ENCODE results near the gene DENND1C. TPM values are rescaled to one million over a fixed set of nuclear protein-coding genes. Genes with fewer than 3 reads are reported as not detected.
A peak's percentile ranks its signal among the peaks of the same experiment; 100 is the strongest.

Gene DENND1C, protein sequence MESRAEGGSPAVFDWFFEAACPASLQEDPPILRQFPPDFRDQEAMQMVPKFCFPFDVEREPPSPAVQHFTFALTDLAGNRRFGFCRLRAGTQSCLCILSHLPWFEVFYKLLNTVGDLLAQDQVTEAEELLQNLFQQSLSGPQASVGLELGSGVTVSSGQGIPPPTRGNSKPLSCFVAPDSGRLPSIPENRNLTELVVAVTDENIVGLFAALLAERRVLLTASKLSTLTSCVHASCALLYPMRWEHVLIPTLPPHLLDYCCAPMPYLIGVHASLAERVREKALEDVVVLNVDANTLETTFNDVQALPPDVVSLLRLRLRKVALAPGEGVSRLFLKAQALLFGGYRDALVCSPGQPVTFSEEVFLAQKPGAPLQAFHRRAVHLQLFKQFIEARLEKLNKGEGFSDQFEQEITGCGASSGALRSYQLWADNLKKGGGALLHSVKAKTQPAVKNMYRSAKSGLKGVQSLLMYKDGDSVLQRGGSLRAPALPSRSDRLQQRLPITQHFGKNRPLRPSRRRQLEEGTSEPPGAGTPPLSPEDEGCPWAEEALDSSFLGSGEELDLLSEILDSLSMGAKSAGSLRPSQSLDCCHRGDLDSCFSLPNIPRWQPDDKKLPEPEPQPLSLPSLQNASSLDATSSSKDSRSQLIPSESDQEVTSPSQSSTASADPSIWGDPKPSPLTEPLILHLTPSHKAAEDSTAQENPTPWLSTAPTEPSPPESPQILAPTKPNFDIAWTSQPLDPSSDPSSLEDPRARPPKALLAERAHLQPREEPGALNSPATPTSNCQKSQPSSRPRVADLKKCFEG
- polyA plus RNA-seq = 80.7 TPM

DNA sequence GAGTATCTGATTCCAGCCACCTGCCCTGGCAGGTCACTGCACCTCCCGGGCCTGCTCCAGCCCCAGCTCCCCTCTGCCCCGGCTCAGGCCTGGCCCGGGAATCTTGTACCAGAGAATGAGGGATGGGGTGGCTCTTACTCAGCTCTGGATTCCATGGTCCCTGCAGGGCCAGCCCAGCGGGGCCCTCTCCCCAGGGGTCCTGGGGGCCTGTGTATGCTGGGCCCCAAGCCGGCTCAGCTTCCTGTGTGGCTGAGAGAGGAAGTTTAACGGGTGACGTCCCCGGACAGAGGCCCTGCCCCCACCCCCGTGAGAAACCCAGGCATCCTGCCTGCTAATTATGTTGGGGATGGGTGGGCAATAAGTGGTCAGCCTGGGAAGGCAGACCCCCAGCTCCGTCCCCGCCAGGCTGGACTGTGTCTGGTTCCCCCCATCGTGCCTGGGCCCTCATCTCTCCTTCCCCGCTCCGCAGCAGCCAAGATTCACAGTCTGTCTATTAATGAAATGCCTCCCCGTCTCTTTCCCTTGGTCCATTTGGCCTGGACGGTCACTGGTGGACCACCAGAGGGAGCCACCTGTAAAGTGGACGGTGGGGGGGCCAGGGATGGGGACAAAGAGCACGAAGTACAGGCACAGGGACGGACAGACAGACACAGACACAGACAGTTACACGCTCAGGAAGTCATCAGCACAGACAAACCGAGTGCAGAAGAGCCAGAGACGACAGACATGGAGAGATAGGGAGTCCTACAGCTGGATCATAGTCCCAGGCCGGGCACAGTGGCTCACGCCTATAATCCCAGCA, at the start of gene DENND1C:
TSS of gene DENND1C (minus strand) at position 247 of the 802 bp plus-strand sequence. CDS start at position 155, 92 bp downstream.
- Mint-ChIP-seq H3K27me3 (no peaks in the 10 kb centered on the region), H3K27ac (peak within 1 kb of the TSS; percentile 84 to 97 (median 97)), H3K9me3 (no peaks in the 10 kb centered on the region), H3K4me1 (peaks cover 18 to 19% (median 18%) of the 10 kb centered on the region in 3 donors), H3K4me3 (peak within 1 kb of the TSS; percentile 83 to 98 (median 96)), H3K36me3 (no peaks in the 10 kb centered on the region)

DNA sequence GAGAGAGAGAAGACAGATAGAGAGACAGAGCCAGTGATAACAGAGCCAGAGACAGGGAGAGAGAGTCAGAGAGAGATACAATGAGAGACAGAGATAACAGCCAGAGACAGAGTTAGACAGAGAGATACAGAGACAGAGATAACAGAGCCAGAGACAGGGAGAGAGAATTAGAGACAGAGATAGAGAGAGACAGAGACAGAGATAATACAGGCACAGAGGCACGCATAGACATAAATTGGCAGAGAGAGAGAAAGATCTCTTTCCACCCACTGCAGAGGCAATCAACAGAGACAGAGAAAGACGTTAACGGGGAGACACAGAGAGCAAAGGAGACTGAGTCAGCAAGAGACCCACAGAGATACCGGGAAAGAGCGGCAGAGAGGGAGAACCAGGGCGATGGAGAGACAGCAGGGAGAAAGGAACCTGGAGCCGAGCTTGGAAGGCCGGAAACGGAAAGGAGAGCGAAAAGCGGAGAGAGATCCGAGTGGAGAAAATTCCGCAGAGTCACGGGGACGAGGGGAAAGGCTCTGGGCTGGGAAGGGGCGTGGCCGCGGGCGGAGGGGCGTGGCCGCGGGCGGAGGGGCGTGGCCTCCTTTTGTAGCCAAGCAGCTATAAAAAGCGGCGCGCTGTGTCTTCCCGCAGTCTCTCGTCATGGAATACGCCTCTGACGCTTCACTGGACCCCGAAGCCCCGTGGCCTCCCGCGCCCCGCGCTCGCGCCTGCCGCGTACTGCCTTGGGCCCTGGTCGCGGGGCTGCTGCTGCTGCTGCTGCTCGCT, 49.0 kb upstream of the DENND1C start, which contains the start of gene TNFSF9:
TSS of gene TNFSF9 (plus strand) at position 641 of the 777 bp plus-strand sequence. CDS start at position 652, 11 bp downstream.
- Mint-ChIP-seq H3K4me3 (peak within 1 kb of the TSS; percentile 77 to 97 (median 90)), H3K27ac (peak within 1 kb of the TSS; percentile 83 to 94 (median 93)), H3K4me1 (peaks cover 33 to 44% (median 43%) of the 10 kb centered on the region in 3 donors), H3K27me3 (peaks cover 19% of the 10 kb centered on the region), H3K36me3 (no peaks in the 10 kb centered on the region), H3K9me3 (peaks cover 0 to 1% (median 0%) of the 10 kb centered on the region in 3 donors)

DNA sequence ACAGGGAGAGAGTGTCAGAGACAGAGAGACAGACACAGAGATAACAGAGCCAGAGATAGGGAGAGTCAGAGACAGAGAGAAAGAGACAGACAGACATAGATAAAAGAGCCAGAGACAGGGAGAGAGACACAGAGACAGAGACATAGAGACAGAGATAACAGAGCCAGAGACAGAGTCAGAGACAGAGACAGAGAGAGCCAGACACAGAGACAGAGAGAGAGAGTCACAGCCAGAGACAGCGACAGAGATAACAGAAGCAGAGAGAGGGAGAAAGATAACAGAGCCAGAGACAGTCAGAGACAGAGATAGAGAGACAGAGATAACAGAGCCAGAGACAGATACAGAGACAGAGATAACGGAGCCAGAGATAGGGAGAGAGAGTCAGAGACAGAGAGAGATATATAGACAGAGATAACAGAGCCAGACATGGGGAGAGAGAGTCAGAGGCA, 48.4 kb upstream of the DENND1C start:
- Mint-ChIP-seq H3K27ac (peak overlapping the region; percentile 52 to 94 (median 53)), H3K4me1 (peaks cover 33 to 41% (median 39%) of the 10 kb centered on the region in 3 donors), H3K9me3 (peaks cover 0 to 1% (median 0%) of the 10 kb centered on the region in 3 donors), H3K27me3 (peaks cover 19% of the 10 kb centered on the region), H3K36me3 (no peaks in the 10 kb centered on the region), H3K4me3 (peak overlapping the region; percentile 77 to 97 (median 89))

DNA sequence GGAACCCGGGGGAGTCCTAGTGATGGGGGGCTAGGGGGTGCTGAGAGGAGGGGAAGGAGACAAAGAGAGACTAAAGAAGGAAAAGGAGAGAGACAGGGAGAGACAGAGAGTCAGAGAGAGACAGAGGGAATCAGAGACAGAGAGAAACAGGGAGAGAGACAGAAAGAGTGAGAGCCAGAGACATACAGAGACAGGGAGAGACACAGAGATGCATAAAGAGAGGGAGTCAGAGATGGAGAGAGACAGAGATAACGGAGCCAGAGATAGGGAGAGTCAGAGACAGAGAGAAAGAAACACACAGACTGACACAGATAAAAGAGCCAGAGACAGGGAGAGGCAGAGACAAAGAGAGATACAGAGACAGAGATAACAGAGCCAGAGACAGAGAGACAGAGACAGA, 47.8 kb upstream of the DENND1C start:
- Mint-ChIP-seq H3K27me3 (peaks cover 19% of the 10 kb centered on the region), H3K9me3 (peaks cover 0 to under 1% (median 0%) of the 10 kb centered on the region in 3 donors), H3K4me3 (peak overlapping the region in 3 of 4 donors; percentile 70 to 92 (median 77)), H3K36me3 (no peaks in the 10 kb centered on the region), H3K4me1 (peaks cover 33 to 41% (median 38%) of the 10 kb centered on the region in 3 donors), H3K27ac (peak overlapping the region in 2 of 3 donors; percentile 91 to 94)

DNA sequence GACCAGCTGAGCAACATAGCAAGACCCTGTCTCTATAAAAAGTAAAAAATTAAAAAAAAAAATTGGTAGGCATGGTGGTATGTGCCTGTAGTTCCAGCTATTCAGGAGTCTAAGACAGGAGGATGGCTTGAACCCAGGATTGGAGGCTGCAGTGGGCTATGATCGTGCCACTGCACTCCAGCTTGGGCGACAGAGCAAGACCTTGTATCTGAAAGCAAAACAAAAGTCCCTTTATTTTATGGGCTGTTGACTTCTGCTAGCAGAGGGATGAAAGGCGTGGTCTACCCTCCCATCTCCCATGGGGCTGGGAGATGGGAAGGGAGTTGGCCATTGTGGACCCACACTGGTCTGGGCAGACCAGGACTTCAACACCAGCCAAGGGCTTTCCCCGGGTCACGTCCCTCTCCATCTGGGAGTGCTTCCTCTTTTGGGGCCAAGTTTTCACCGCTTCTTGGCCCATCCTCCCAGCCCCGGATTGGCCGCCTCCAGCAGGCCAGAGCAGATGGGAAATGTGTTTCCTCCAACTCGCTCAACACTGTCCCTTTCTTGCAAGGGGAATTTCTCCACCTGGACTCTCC, 47.0 kb upstream of the DENND1C start:
- Mint-ChIP-seq H3K4me3 (peak overlapping the region; percentile 4 to 80 (median 67)), H3K27me3 (peaks cover 19% of the 10 kb centered on the region), H3K9me3 (no peaks in the 10 kb centered on the region), H3K36me3 (no peaks in the 10 kb centered on the region), H3K4me1 (peaks cover 33 to 42% (median 38%) of the 10 kb centered on the region in 3 donors), H3K27ac (peak overlapping the region; percentile 91 to 95 (median 94))

DNA sequence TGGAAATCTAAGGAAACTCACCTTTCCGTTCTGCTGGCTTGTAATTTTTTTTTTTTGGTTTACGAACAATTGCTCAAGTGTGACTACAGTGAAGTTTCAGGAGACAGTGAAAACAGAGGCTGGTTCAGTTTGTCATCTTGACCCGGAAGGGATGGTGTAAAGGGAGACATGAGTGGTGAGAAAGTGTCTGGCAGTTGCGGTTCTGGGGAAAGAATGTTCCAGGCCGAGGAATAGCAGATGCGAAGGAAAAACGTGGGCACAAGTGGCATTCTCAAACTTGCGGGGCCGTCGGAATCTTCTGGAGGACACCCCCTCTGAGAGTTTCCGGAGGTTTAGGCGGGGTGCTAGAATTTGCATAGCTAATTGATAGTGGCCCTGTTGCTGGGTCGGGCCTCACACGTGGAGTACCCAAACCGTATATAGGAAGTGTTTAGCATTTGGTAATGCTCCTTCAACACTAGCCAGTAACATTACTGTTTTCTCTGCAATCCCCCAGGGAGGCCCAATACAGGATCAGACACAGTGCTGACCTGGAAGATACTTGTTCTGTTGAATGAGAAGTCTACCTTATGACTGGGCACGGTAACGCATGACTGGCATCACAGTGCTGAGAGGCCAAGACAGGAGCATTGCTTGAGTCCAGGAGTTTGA, 46.4 kb upstream of the DENND1C start:
- H3K36me3 Mint-ChIP-seq = no peaks in the 10 kb centered on the region
- H3K27ac Mint-ChIP-seq = peak overlapping the region; percentile 91 to 95 (median 94)
- H3K9me3 Mint-ChIP-seq = no peaks in the 10 kb centered on the region
- H3K27me3 Mint-ChIP-seq = peaks cover 19% of the 10 kb centered on the region
- H3K4me1 Mint-ChIP-seq = peaks cover 33 to 42% (median 38%) of the 10 kb centered on the region in 3 donors
- peak overlapping the region; percentile 64 to 80 (median 70) for H3K4me3 Mint-ChIP-seq

DNA sequence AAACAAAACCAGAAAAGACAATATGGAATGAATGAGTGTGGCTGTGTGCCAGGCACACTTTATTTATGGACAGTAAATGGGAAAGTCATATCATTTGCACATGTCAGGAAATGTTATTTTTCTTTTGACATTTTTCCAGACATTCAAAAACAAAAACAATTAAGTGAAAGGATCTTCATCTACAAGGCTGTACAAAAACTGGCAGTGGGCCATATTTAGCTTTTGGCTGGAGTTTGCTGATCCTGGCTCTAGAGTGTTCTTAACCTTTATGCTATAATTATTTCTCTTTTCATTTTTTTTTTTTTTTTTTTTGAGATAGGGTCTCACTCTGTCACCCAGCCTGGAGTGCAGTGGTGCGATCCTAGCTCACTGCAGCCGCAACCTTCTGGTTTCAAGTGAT, 42.7 kb upstream of the DENND1C start:
- H3K4me3 Mint-ChIP-seq = no peak overlapping the region
- no peaks in the 10 kb centered on the region for H3K36me3 Mint-ChIP-seq
- peaks cover 2% of the 10 kb centered on the region for H3K27me3 Mint-ChIP-seq
- H3K27ac Mint-ChIP-seq = no peak overlapping the region
- H3K9me3 Mint-ChIP-seq = no peaks in the 10 kb centered on the region
- H3K4me1 Mint-ChIP-seq = peaks cover 20 to 39% (median 28%) of the 10 kb centered on the region in 3 donors

DNA sequence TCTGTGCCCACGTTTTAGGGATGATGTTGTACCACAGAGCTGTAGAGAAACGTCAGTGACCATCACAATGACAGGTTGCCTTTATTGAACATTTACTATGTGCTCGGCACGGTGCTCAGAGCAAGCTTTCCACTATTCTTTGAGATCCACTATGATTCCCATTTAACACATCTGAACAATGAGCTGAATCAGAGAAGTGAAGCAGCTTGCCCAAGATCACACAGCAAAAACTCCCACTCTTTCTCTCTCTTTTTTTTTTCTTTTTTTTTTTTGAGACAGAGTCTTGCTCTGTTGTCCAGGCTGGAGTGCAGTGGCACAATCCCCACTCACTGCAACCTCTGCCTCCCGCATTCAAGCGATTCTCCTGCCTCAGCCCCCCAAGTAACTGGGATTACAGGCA, 41.1 kb upstream of the DENND1C start:
- Mint-ChIP-seq H3K27ac (peak overlapping the region; percentile 68 to 98 (median 94)), H3K9me3 (no peaks in the 10 kb centered on the region), H3K36me3 (no peaks in the 10 kb centered on the region), H3K4me1 (peaks cover 25 to 35% (median 28%) of the 10 kb centered on the region in 3 donors), H3K27me3 (peaks cover 2% of the 10 kb centered on the region), H3K4me3 (peak overlapping the region; percentile 53 to 78 (median 64))

DNA sequence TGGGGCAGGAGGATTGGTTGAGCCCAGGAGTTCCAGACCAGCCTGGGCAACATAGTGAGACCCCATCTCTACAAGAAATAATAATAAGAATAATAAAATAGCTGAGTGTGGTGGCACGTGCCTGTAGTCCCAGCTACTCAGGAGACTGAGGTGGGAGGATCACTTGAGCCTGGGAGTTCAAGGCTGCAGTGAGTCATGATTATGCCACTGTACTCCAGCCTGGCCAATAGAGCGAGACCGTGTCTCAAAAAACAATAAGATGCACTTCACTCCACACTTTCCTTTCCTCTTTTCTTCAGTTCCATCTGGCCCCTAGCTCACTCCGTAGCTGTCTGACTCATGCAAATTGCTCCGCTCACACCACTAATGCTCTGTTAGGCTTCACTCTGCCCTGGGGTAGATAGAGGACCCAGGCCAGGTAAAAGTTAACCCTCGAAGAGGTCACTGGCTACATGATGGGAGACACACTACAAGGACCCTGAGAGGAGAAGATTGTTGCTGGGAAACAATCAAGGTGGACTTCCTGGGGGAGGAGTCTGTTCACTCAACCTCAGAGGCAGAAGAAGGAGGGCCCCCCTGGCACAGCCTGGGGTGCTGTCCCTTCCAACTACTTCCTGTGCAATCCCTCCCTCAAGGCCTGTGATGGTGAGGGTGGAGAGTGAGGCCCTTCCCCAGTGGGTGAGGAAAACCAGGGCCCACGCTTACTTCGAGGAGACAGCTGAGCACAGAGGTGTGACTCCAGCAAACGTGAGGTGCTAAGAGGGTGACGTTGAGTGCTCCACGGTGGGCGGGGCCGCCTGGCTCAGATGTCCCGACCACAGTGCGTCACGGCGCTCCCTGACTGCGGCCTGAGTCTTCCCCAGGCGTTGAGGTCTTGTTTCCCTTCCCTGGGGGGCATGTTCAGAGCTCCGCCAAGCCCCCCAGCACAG, 40.4 kb upstream of the DENND1C start:
- H3K27ac Mint-ChIP-seq = peak overlapping the region; percentile 68 to 98 (median 94)
- H3K27me3 Mint-ChIP-seq = peaks cover 2% of the 10 kb centered on the region
- H3K4me3 Mint-ChIP-seq = peak overlapping the region; percentile 53 to 78 (median 64)
- H3K4me1 Mint-ChIP-seq = peaks cover 27 to 37% (median 31%) of the 10 kb centered on the region in 3 donors
- H3K36me3 Mint-ChIP-seq = no peaks in the 10 kb centered on the region
- H3K9me3 Mint-ChIP-seq = no peaks in the 10 kb centered on the region

DNA sequence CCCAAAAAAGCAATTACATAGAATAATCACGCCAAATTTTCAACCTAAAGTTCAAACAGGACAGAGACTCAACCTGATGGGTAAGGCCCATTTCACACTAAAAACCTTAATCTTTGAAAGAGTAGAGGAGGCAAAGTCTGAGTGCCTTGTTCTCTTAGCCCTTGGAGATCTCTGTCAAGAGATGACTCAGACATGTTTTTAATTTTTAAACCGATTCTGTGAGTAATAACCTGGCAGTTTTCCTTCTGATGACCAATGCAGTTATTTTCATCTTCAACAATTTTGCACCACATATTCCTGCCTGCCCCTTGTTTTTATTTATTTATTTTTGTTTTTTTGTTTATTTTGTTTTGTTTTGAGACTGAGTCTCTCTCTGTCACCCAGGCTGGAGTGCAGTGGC, 37.7 kb upstream of the DENND1C start:
- peaks cover 2% of the 10 kb centered on the region for H3K27me3 Mint-ChIP-seq
- H3K4me1 Mint-ChIP-seq = peaks cover 28 to 43% (median 38%) of the 10 kb centered on the region in 3 donors
- H3K4me3 Mint-ChIP-seq = peak overlapping the region in 3 of 4 donors; percentile 38 to 83 (median 42)
- H3K27ac Mint-ChIP-seq = peak overlapping the region; percentile 67 to 92 (median 85)
- H3K9me3 Mint-ChIP-seq = no peaks in the 10 kb centered on the region
- no peaks in the 10 kb centered on the region for H3K36me3 Mint-ChIP-seq

DNA sequence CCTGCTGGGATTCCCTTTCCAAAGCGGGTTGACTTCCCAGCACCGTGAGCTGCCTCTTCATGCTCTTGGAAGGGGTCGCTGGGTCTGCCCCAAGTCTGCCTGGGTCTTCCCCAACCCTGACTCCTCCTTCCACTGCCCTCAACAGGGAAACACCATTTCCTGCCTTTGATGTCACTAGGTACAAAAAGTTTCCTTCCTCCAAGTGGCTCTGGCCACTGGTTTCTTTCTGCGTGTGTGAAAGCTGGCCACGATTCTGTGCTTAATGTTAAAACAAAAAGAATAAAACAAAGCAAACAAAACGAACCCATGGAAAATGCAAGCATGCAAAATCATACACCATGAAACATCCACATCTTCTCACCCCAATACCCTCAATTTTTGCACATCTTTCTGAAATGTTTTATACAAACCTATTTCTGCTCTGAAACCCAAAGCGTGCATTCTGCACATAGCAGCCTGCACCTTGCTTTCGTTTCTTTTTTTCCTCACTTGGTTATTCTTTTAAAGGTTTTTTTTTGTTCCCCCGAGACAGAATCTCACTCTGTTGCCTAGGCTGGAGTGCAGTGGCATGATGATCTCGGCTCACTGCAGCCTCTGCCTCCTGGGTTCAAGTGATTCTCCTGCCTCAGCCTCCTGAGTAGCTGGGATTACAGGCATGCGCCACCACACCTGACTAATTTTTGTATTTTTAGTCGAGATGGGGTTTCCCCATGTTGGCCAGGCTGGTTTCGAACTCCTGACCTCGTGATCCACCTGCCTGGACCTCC, 36.7 kb upstream of the DENND1C start:
- Mint-ChIP-seq H3K4me3 (peak overlapping the region; percentile 72 to 86 (median 79)), H3K36me3 (no peaks in the 10 kb centered on the region), H3K27me3 (peaks cover 2% of the 10 kb centered on the region), H3K27ac (peak overlapping the region; percentile 85 to 97 (median 92)), H3K4me1 (peaks cover 28 to 41% (median 38%) of the 10 kb centered on the region in 3 donors), H3K9me3 (no peaks in the 10 kb centered on the region)
